Adrenal gland (tissue), 12 donors: Measurements from ENCODE around the gene PDLIM5. TPM values are rescaled to one million over a fixed set of nuclear protein-coding genes. Genes with fewer than 3 reads are reported as not detected.

Experiments used
- DNase-seq, 7 donors: peaks; one replicate each; pipeline ENCODE4 v3.0.0-alpha.2; 2019 to 2020
- H3K27ac ChIP-seq, 5 donors: fragments of 200-600 bp; sonication (generic) in 4 of 5; 1 replicate in 3 of 5; 2 replicates in 2 of 5; pipeline versions ENCODE4 v1.5.1 to v1.8.0; 2016 to 2020; ENCODE audit warnings: mild to moderate bottlenecking in 1 of 5
- H3K27me3 ChIP-seq: fragments of 200-600 bp; 2 replicates; pipeline ENCODE4 v1.8.0; 2021
- H3K36me3 ChIP-seq, 2 donors: fragments of 200-600 bp; replicated peaks in 1 of 2; 1 replicate in 1 of 2; 2 replicates in 1 of 2; pipeline versions ENCODE4 v1.5.1 to v1.8.0; 2018 to 2022
- H3K4me1 ChIP-seq, 2 donors: fragments of 200-600 bp; replicated peaks in 1 of 2; 1 replicate in 1 of 2; 2 replicates in 1 of 2; pipeline versions ENCODE4 v1.5.1 to v1.8.0; 2018 to 2021
- H3K4me3 ChIP-seq, 4 donors: fragments of 200-600 bp; sonication (generic) in 3 of 4; one replicate each; pipeline ENCODE4 v1.5.1; 2016 to 2018
- H3K9me3 ChIP-seq, 3 donors: fragments of 200-600 bp; sonication (generic) in 1 of 3; replicated peaks in 1 of 3; 1 replicate in 2 of 3; 2 replicates in 1 of 3; pipeline versions ENCODE4 v1.5.1 to v1.8.0; 2016 to 2021
- CTCF ChIP-seq, 6 experiments: fragments of 450-650 bp in 4 of 6; fragments of 200-600 bp in 2 of 6; sonication (generic) in 1 of 6; IDR thresholded peaks; 1 replicate in 5 of 6; 2 replicates in 1 of 6; pipeline versions ENCODE4 v1.5.1 to v1.8.0; 2016 to 2021; ENCODE audit warnings: antibody characterized with exemption in 6 of 6, mild to moderate bottlenecking in 2 of 6, moderate library complexity in 1 of 6
- POLR2A ChIP-seq, 2 donors: fragments of 450-650 bp; IDR thresholded peaks; one replicate each; pipeline ENCODE4 v1.6.1; 2017; ENCODE audit warnings: antibody characterized with exemption in 2 of 2, mild to moderate bottlenecking in 2 of 2, moderate library complexity in 1 of 2
- WGBS, 4 donors: extraction: QIAGEN DNeasy Blood & Tissue Kit in 2 of 4; methylation state at CpG; one replicate each; pipeline versions ENCODE4 v1.1.5 to v1.1.7; 2013 to 2017; 5-methylcytosine and 5-hydroxymethylcytosine counted together
- intact Hi-C, 2 donors: fragments of 100-400 bp; cut with DNase I; formaldehyde crosslinking; loops; one replicate each; pipeline versions ENCODE4 v1.14.1 to v1.15.0; 2022 to 2023
- polyA plus RNA-seq, 3 donors: library from polyadenylated mRNA; stranded (reverse); fragments of 200-250 nt in 2 of 3; fragments of 350-450 nt in 1 of 3; fragmentation: Illumina TruSeq in 1 of 3; extraction: RNeasy Lipid Tissue Mini Kit (QIAGEN cat#74804) in 1 of 3; gene quantifications; one replicate each; pipeline ENCODE4 v1.2.3, GENCODE V29; 2013 to 2014
- total RNA-seq, 9 donors: library from RNA; depleted of rRNA in 4 of 9; stranded (reverse); fragments of >200 nt in 4 of 9; fragments of 120-200 nt in 1 of 9; fragmentation: NEBNext Ultra II Directional in 1 of 9; extraction: Animal tissue kit (Norgen Biotek cat#: 25700) in 1 of 9; gene quantifications; one replicate each; pipeline versions ENCODE4 v1.1.0 to v1.2.4, GENCODE V29; 2013 to 2023
- donor health status: healthy with polysubstance abuse.
- donor health status: Bipolar disorder and iron deficiency.
- donor health status: DM: yes; HTN: yes; CAD: no.
- donor health status: DM: no; HTN: no; CAD: no.
- donor health status: DM: no; HTN: no; CAD: no.
- donor health status: DM: yes; HTN: yes; CAD: no.

PDLIM5 gene
- total and polyA plus RNA-seq, 12 donors = 26.2 to 150 (median 84.0) TPM

- no peaks in the 10 kb centered on the region for H3K9me3 ChIP-seq
- H3K4me3 ChIP-seq = no peak overlapping the region
- no peak for TF ChIP-seq POLR2A (IDR thresholded peaks at IDR 0.05)
- TF ChIP-seq CTCF (IDR thresholded peaks at IDR 0.05) = no peak
- WGBS, 4 donors = 62 to 78% (median 65%) methylated on average over 3 of the region's 3 CpGs
- no peaks in the 10 kb centered on the region for H3K36me3 ChIP-seq
- intact Hi-C loops = no loop called here
- H3K4me1 ChIP-seq = peaks cover 0 to 52% of the 10 kb centered on the region in 2 donors
- DNase-seq = no peak
- no peak overlapping the region for H3K27ac ChIP-seq
- no peaks in the 10 kb centered on the region for H3K27me3 ChIP-seq
Observed at GRCh38 chr4:94525993-94526728, 74.4 kb downstream of the PDLIM5 start.

- H3K9me3 ChIP-seq = no peaks in the 10 kb centered on the region
- no peaks in the 10 kb centered on the region for H3K27me3 ChIP-seq
- no peak for DNase-seq
- intact Hi-C loops = no loop called here
- peaks cover 0 to 38% of the 10 kb centered on the region in 2 donors for H3K4me1 ChIP-seq
- TF ChIP-seq POLR2A (IDR thresholded peaks at IDR 0.05) (no peak), CTCF (IDR thresholded peaks at IDR 0.05) (no peak)
- no peak overlapping the region for H3K27ac ChIP-seq
- H3K4me3 ChIP-seq = no peak overlapping the region
- WGBS, 4 donors = 91 to 94% (median 93%) methylated on average over 3 of the region's 3 CpGs
- H3K36me3 ChIP-seq = no peaks in the 10 kb centered on the region
Observed at GRCh38 chr4:94527556-94528233, 76.0 kb downstream of the PDLIM5 start.

- 89 to 93% (median 90%) methylated on average over 8 of the region's 8 CpGs for WGBS, 4 donors
- intact Hi-C loops = no loop called here
- peaks cover 0 to 32% of the 10 kb centered on the region in 2 donors for H3K4me1 ChIP-seq
- no peak overlapping the region for H3K4me3 ChIP-seq
- H3K36me3 ChIP-seq = no peaks in the 10 kb centered on the region
- no peak for DNase-seq
- TF ChIP-seq POLR2A (IDR thresholded peaks at IDR 0.05) (no peak), CTCF (IDR thresholded peaks at IDR 0.05) (no peak)
- no peaks in the 10 kb centered on the region for H3K27me3 ChIP-seq
- H3K9me3 ChIP-seq = no peaks in the 10 kb centered on the region
- no peak overlapping the region for H3K27ac ChIP-seq
Observed at GRCh38 chr4:94528792-94529451, 77.2 kb downstream of the PDLIM5 start.

- no peak overlapping the region for H3K4me3 ChIP-seq
- H3K9me3 ChIP-seq = no peaks in the 10 kb centered on the region
- peaks cover 0 to 35% of the 10 kb centered on the region in 2 donors for H3K4me1 ChIP-seq
- no peaks in the 10 kb centered on the region for H3K36me3 ChIP-seq
- H3K27me3 ChIP-seq = no peaks in the 10 kb centered on the region
- DNase-seq = no peak
- intact Hi-C loops = no loop called here
- TF ChIP-seq POLR2A (IDR thresholded peaks at IDR 0.05) (no peak), CTCF (IDR thresholded peaks at IDR 0.05) (no peak)
- no peak overlapping the region for H3K27ac ChIP-seq
Observed at GRCh38 chr4:94530073-94530472, 78.3 kb downstream of the PDLIM5 start.
